K562 (cell line): ENCODE measurements around the gene PRMT5. TPM values are rescaled to one million over a fixed set of nuclear protein-coding genes. Genes with fewer than 3 reads are reported as not detected.
A peak's percentile ranks its signal among the peaks of the same experiment; 100 is the strongest.

Experiments
- ARHGAP35 ChIP-seq: fragments of 450-650 bp; IDR thresholded peaks from 2 replicates; pipeline ENCODE4 v1.6.1; 2018; ENCODE audit not compliant: partially characterized antibody
- ARNT ChIP-seq, 2 experiments: fragments of 450-650 bp; IDR thresholded peaks; 2 replicates each; pipeline ENCODE4 v1.6.1; 2016; ENCODE audit warnings: mild to moderate bottlenecking in 1 of 2
- GABPA ChIP-seq: fragments of 200-800 bp; sonication (Bioruptor generic); conservative IDR thresholded peaks from 2 replicates; pipeline ENCODE4 v1.6.1; 2016; ENCODE audit warnings: low read depth, missing genetic modification characterization, missing compliant biosample characterization
- GTF2E2 ChIP-seq: fragments of 200-800 bp; sonication (Bioruptor generic); IDR thresholded peaks from 2 replicates; pipeline ENCODE4 v1.6.1; 2016; ENCODE audit warnings: missing genetic modification characterization, missing compliant biosample characterization
- HEY1 ChIP-seq: fragments of 250-450 bp; sonication (Bioruptor Pico); IDR thresholded peaks from 2 replicates; pipeline ENCODE4 v1.5.0; 2020; ENCODE audit warnings: mild to moderate bottlenecking, moderate library complexity, borderline replicate concordance
- MLX ChIP-seq, 2 experiments: fragments of 450-650 bp in 1 of 2; sonication (generic) in 1 of 2; formaldehyde crosslinking; conservative IDR thresholded peaks; 2 replicates each; pipeline versions ENCODE4 v1.4.0 to v1.8.1; 2020 to 2022; ENCODE audit warnings: mild to moderate bottlenecking in 1 of 2, missing genetic modification reagents in 1 of 2
- PTBP1 ChIP-seq: fragments of 200-400 bp; formaldehyde crosslinking; IDR thresholded peaks from 2 replicates; pipeline ENCODE4 v1.6.1; 2017; ENCODE audit warnings: low read depth, low read length
- REST ChIP-seq, 2 experiments: fragments of 450-650 bp; formaldehyde crosslinking in 1 of 2; IDR thresholded peaks; 2 replicates each; pipeline versions ENCODE4 v1.4.0 to v1.6.1; 2014 to 2020; ENCODE audit warnings: mild to moderate bottlenecking in 2 of 2, borderline replicate concordance in 1 of 2, low read depth in 1 of 2
- RHOXF2B ChIP-seq: fragments of 250-450 bp; sonication (Bioruptor Pico); conservative IDR thresholded peaks from 2 replicates; pipeline ENCODE4 v1.5.1; 2021
- SNAPC5 ChIP-seq: fragments of 250-450 bp; sonication (Bioruptor Pico); IDR thresholded peaks from 2 replicates; pipeline ENCODE4 v1.8.0; 2021; ENCODE audit warnings: moderate library complexity, mild to moderate bottlenecking, inconsistent platforms
- SREBF2 ChIP-seq: sonication (generic); formaldehyde crosslinking; IDR thresholded peaks from 2 replicates; pipeline ENCODE4 v1.4.0; 2020; ENCODE audit warnings: mild to moderate bottlenecking, missing genetic modification reagents
- STAG1 ChIP-seq: sonication (generic); formaldehyde crosslinking; IDR thresholded peaks from 2 replicates; pipeline ENCODE4 v1.5.0; 2020; ENCODE audit warnings: missing genetic modification reagents, borderline replicate concordance
- TCF15 ChIP-seq: fragments of 250-450 bp; sonication (Bioruptor Pico); IDR thresholded peaks from 2 replicates; pipeline ENCODE4 v1.8.0; 2022; ENCODE audit warnings: moderate library complexity, mild to moderate bottlenecking, inconsistent platforms
- USF1 ChIP-seq: sonication (generic); formaldehyde crosslinking; IDR thresholded peaks from 2 replicates; pipeline ENCODE4 v1.9.0; 2022; ENCODE audit warnings: mild to moderate bottlenecking, missing genetic modification reagents
- XRCC3 ChIP-seq: fragments of 450-650 bp; IDR thresholded peaks from 2 replicates; pipeline ENCODE4 v1.6.1; 2017; ENCODE audit warnings: mild to moderate bottlenecking, moderate library complexity
- XRCC4 ChIP-seq: IDR thresholded peaks from one replicate; pipeline ENCODE4 v1.6.1; 2011; ENCODE audit not compliant: insufficient read depth, insufficient read length; ENCODE audit errors: extremely low read depth
- ZNF121 ChIP-seq: sonication (generic); formaldehyde crosslinking; conservative IDR thresholded peaks from 2 replicates; pipeline ENCODE4 v1.8.0; 2022; ENCODE audit warnings: missing genetic modification reagents
- ZNF224 ChIP-seq: sonication (generic); formaldehyde crosslinking; IDR thresholded peaks from 2 replicates; pipeline ENCODE4 v1.8.0; 2022; ENCODE audit warnings: mild to moderate bottlenecking, missing genetic modification reagents
- polyA plus RNA-seq, 8 experiments: library from polyadenylated mRNA; depleted of rRNA in 4 of 8; stranded (reverse) in 5 of 8; unstranded in 3 of 8; fragments of >200 nt; fragmentation: Nextera tagmentation in 2 of 8; fragmentation: Illumina TruSeq in 1 of 8; extraction: Ambion mirVana in 2 of 8; extraction: Trizol in 1 of 8; gene quantifications; 2 replicates each; pipeline versions ENCODE4 v1.2.1 to v1.2.3, GENCODE V29; 2011 to 2014; ENCODE audit warnings: inconsistent platforms in 1 of 8, missing spikeins in 1 of 8
- total RNA-seq, 7 experiments: library from RNA; depleted of rRNA in 6 of 7; stranded (reverse); fragments of >200 nt in 6 of 7; fragmentation: Illumina TruSeq in 2 of 7; extraction: Trizol in 2 of 7; gene quantifications; 2 replicates each; pipeline versions ENCODE4 v1.2.1 to v1.2.3, GENCODE V29; 2011 to 2021; ENCODE audit warnings: low replicate concordance in 1 of 7

PRMT5 gene
- total and polyA plus RNA-seq, 9 of the 15 experiments (the other 6 are each of a cell fraction or from before 2014, with no cell fraction given), result 114 to 552 (median 222) TPM

- 0 out of 2 replicates have a peak, but pooled peaks have one; percentile 56 for TF ChIP-seq ZNF224
- peak; percentile 35 for TF ChIP-seq GABPA (tag)
- no peak for TF ChIP-seq XRCC4
- no peak for TF ChIP-seq MLX (CRISPR knock-in tag; conservative IDR thresholded peaks at IDR 0.05)
- TF ChIP-seq SNAPC5, result no peak
- TF ChIP-seq XRCC3, result no peak
- TF ChIP-seq ARHGAP35, result no peak
- no peak for TF ChIP-seq RHOXF2B
- TF ChIP-seq HEY1, result no peak
- no peak for TF ChIP-seq ZNF121 (CRISPR knock-in tag)
- no peak for TF ChIP-seq REST (IDR thresholded peaks at IDR 0.05; ENCODE audit: borderline replicate concordance)
- TF ChIP-seq REST (CRISPR knock-in tag; IDR thresholded peaks at IDR 0.05; ENCODE audit: low read depth), result 0 out of 2 replicates have a peak, but pooled peaks have one; percentile 31
- no peak for TF ChIP-seq USF1 (CRISPR knock-in tag)
- peak; percentile 25; the same call in 1 of the 2 replicates for TF ChIP-seq STAG1 (CRISPR knock-in tag)
- no peak for TF ChIP-seq ARNT (IDR thresholded peaks at IDR 0.05)
- TF ChIP-seq GTF2E2 (tag), result peak; percentile 55; the same call in 1 of the 2 replicates
- no peak for TF ChIP-seq TCF15 (CRISPR knock-in tag)
- TF ChIP-seq SREBF2, result no peak
- TF ChIP-seq PTBP1, result no peak
Measured at GRCh38 chr14:22886500-22887259, 42.5 kb downstream of the PRMT5 start (continued).
